ENCODE results near the gene S100A9. TPM values are rescaled to one million over a fixed set of nuclear protein-coding genes. Genes with fewer than 3 reads are reported as not detected.

The S100A9 gene
- total RNA-seq, 1 experiment from 2014 or later = not detected

DNA sequence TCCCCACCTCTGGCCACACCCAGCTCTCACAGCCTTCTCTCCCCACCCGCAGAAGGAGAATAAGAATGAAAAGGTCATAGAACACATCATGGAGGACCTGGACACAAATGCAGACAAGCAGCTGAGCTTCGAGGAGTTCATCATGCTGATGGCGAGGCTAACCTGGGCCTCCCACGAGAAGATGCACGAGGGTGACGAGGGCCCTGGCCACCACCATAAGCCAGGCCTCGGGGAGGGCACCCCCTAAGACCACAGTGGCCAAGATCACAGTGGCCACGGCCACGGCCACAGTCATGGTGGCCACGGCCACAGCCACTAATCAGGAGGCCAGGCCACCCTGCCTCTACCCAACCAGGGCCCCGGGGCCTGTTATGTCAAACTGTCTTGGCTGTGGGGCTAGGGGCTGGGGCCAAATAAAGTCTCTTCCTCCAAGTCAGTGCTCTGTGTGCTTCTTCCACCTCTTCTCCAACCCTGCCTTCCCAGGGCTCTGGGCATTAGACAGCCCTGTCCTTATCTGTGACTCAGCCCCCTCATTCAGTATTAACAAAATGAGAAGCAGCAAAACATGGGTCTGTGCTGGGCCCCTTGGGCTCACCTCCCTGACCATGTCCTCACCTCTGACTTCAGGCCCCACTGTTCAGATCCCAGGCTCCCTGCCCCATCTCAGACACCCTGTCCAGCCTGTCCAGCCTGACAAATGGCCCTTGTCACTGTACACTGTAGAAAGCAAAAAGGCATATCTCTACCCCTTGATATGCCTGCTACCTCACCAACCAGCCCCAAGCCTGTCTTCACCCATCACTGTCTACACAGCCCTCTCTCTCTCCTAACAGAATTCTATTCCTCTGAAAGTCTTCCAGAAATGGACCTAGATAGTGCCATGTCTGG, 3.2 kb downstream of the S100A9 start:
- no peak for DNase-seq (ENCODE audit: low read depth)

- DNase-seq (ENCODE audit: low read depth) = no peak
Observed at GRCh38 chr1:153361480-153362109, 3.9 kb downstream of the S100A9 start.

DNA sequence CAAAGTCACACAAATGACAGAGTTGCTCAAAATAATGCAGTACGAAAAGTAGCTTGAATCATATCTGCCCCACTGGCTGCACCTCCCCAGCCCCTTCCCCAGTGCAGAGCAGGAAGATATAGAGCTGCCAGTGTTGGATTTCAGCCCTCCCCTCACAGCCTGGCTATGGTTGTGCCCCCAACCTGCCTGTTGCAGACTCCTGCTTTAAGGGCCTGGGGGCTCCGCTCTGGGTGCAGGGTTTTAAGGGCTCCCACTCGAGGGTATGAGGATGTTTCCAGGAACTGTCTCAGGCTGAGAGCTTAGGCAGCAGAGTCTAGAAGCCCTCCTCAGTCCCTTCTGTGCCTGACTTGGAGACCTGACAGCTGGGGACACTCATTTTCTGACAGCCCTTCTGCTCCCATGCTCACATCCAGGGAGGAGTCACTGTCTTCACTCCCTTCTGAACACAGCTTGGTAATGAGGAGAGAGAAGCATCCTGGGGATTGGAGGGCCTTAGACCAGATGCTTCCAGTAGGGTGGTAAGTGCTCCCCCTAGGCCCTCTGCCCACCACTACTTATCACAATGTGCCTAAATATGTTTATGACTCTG, 4.6 kb downstream of the S100A9 start:
- DNase-seq (ENCODE audit: low read depth) = no peak

GRCh38 chr1:153363641-153364040, 6.0 kb downstream of the S100A9 start:
- DNase-seq (ENCODE audit: low read depth) = no peak

DNA sequence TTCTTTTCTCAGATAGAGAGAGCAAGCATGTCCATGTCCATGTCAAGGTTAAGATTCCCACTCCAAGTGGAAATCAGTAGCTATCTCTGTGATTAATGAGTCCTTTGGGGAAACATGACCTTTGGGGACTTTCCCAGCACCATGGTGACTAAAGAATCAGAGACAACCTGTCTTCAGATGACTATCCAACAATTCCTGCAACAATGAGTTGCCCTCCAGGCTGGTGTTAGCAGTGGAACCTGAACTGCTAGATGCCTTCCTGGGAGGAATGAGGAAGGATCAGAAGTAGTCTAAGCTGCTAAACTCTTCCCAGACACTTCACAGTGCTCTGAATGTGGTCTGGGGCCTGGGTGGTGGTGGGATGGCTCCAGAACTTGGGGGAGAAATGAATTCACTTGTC, 6.5 kb downstream of the S100A9 start:
- no peak for DNase-seq (ENCODE audit: low read depth)

- DNase-seq (ENCODE audit: low read depth) = no peak
Observed at GRCh38 chr1:153364766-153365666, 7.4 kb downstream of the S100A9 start.

GRCh38 chr1:153365696-153366095, 8.0 kb downstream of the S100A9 start:
- DNase-seq (ENCODE audit: low read depth) = no peak

GRCh38 chr1:153366261-153366660, 8.6 kb downstream of the S100A9 start:
- DNase-seq (ENCODE audit: low read depth) = no peak

DNA sequence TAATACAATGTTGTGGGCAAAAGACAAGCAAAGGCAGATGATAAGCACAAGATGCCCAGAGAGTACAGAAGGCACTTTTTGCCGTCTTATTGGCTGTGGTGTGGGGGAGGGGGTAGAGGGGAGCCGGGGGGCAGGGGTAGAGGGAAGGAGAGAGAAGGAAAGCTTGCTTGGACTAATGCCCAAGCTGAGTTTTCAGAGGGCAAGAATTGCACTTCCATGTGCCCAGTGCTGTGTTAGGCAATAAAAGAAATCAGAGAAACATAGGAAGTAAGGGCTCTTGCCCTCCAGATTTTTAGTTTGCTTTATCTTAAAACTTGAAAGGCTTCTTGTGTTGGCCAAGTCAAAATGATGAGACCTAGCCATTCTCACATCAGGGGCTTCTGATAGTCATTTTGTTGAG, 9.4 kb downstream of the S100A9 start:
- DNase-seq (ENCODE audit: low read depth) = no peak

- DNase-seq (ENCODE audit: low read depth) = no peak
Observed at GRCh38 chr1:153368495-153368894, 10.8 kb downstream of the S100A9 start.

GRCh38 chr1:153370146-153370545, 12.5 kb downstream of the S100A9 start:
- no peak for DNase-seq (ENCODE audit: low read depth)

GRCh38 chr1:153371231-153371630, 13.6 kb downstream of the S100A9 start:
- no peak for DNase-seq (ENCODE audit: low read depth)

DNA sequence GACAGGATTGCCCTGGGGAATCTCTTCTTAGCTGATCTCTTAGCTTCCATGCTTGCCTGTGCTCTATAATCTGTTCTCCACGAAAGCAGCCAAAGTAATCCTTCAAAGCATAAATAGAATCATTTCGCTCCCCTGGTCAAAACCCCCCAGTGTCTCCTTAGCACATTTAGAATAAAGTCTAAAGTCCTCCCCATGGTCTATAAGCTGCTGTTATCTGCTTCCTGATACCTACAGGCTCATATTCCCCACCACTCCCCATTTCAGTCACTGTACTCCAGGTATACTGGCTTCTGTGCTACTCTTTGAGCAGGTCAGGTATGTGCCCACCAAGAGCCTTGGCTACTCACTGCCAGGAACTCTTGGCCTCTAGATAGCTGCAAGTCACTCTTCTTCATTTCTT, 14.9 kb downstream of the S100A9 start:
- no peak for DNase-seq (ENCODE audit: low read depth)

DNA sequence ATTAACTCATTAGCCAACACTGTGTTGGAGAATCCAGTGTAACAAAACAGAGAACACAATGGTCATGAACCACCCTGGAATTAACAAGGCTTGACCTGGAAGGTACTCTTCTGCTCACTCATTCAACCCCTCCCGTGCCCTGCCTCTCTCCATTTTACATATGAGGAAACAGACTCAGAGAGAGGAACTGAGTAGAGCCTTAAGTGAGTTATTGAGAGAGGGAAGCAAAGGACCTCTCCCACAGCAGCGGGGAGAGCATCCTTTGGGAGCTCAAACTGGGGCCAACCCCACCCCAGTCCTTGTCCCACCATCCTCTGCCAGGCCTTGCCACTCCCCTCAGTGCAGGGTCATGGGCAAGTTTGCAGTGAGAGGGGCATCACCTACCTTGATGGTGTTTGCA, 16.4 kb downstream of the S100A9 start:
- no peak for DNase-seq (ENCODE audit: low read depth)

DNA sequence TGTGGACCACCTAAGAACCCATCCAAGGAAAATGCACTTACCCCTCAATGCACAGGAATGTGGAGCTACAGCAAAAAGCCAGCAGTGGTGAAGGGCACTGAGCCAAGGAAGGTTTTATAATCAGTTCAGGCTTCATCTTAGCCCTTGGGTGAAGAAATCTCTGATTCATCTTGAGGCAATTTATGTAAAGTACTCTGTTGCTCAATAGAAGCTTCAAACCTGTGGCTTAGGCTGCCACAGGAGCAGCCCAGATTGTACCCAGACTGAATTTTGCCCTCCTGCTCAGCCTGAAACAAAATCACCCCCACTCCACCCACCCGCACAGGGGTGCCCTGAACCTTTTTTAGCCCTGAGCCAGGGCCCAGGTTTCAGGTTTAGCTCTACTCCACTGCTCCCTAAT, 17.9 kb downstream of the S100A9 start, which contains the start of gene S100A12:
Gene S100A12, minus strand, starts transcription at position 111 of the 400 bp plus-strand sequence. CDS start 1,029 bp downstream, outside the sequence.
- DNase-seq (ENCODE audit: low read depth) = peak; percentile 84

- no peak for DNase-seq (ENCODE audit: low read depth)
Observed at GRCh38 chr1:153379591-153379990, 21.9 kb downstream of the S100A9 start.

DNA sequence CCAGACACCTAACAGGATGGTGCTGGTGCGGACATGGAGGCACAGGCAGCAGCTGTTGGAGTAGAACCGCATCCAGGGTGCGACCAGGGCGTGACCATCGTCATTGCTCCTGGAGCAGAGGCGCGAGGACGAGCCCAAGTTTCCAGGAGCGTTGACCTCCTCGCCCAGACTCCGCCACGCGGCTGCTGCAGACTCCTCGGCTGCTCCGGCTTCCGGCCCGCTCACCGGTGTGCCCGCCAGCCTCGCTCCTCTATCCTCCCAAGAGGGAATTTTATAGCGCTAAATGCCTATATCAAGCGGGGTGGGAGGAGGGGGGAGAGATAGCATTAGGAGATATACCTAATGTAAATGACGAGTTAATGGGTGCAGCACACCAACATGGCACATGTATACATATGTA, 23.1 kb downstream of the S100A9 start:
- DNase-seq (ENCODE audit: low read depth) = no peak

DNA sequence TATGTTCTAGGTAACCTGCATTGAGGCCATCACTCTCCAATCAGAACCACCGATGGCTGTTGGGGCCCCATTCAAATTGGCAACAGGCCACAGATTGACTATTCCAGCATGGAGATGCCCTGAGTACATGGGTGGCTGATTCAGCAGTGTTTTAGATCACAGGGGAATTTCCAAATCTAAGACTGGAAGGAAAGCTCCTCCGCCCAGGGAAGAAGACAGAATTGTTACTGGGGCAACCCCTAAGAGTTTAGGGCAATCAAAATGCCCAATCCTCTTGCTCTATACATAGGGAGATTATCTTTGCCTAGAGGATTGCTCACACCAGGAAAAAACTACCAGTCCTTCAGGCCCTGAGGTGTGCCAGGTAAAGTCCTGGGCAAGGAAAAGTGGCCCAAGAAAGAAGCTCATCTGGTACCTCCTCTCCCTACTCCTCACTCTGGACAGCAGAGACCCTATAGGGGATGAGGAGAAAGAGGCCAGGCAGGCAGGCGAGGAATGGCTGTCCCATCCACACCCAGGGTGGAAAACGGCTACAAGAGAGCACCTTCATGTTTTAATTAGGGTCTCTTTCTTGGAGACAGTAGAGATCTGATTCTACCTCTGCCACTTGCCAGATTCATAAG, 27.4 kb downstream of the S100A9 start:
- DNase-seq (ENCODE audit: low read depth) = no peak

- DNase-seq (ENCODE audit: low read depth) = no peak
Observed at GRCh38 chr1:153386500-153386901, 28.8 kb downstream of the S100A9 start.

GRCh38 chr1:153387001-153387400, 29.3 kb downstream of the S100A9 start:
- DNase-seq (ENCODE audit: low read depth) = no peak

DNA sequence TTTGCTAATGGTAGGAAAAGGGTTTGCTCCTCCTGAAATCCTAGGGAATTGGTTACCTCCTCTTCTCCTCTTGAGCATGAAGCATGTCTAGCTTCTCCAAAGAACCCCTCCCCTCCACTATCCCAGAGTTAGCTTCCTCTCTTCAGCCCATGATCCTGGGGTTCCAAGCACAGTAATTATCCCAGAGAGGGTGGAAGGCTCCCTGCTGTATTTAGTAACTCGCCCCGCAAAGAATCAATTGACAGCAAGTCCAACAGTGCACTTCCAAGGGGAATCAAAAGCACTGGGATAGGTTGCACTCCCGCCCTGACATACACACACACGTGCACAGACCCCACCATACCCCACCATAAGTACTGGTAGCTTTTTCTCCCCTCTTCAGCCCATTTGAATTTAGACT, 30.1 kb downstream of the S100A9 start:
- no peak for DNase-seq (ENCODE audit: low read depth)

Measured in Daoy (cell line).